Right lobe of liver (tissue), 4 donors: ENCODE results near the gene FRMD3.

Experiments used
- CTCF ChIP-seq, 4 donors: fragments of 200-600 bp in 3 of 4; fragments of 450-650 bp in 1 of 4; IDR thresholded peaks; one replicate each; pipeline versions ENCODE4 v1.5.1 to v1.8.0; 2016 to 2022; ENCODE audit warnings: antibody characterized with exemption in 4 of 4, mild to moderate bottlenecking in 2 of 4
- POLR2A ChIP-seq: fragments of 450-650 bp; IDR thresholded peaks from one replicate; pipeline ENCODE4 v1.6.1; 2017; ENCODE audit warnings: antibody characterized with exemption, mild to moderate bottlenecking
- donor health status: DM: no; HTN: no; CAD: no.
- donor health status: DM: no; HTN: no; CAD: no.
- donor health status: DM: no; HTN: yes; CAD: no.

- TF ChIP-seq CTCF (IDR thresholded peaks at IDR 0.05) (no peak), POLR2A (no peak)
Measured at GRCh38 chr9:83448626-83449025, 89.6 kb downstream of the FRMD3 start.
